HepG2 (cell line): ENCODE results near the gene APOL4. TPM values are rescaled to one million over a fixed set of nuclear protein-coding genes. Genes with fewer than 3 reads are reported as not detected.
"Not testable (repeated sequence)": the region's sequence is repeated elsewhere in the genome, so short reads cannot be mapped to it uniquely, and the experiment has no call there.

Experiments used
- ATAC-seq: fragments of 200-7000 bp; cut with Tn5 transposase; 3 replicates; pipeline ENCODE4 v1.9.1; 2020; ENCODE audit warnings: mild to moderate bottlenecking, moderate library complexity
- BruUV-seq: library from RNA; stranded (reverse); fragments of 400-500 nt; replicated peaks from 2 replicates; lab custom pipeline; 2021; lab: Mats Ljungman, UMichigan
- CTCF ChIA-PET: fragments of 300-600 bp; formaldehyde crosslinking; extraction: SDS; loops from one replicate; lab custom pipeline; 2021; ENCODE audit warnings: low total read pairs, inconsistent platforms, low intra/inter-chr PET ratio; lab: Yijun Ruan, JAX
- POLR2A ChIA-PET: fragments of 350-600 bp; sonication (Branson Sonifier 250); formaldehyde crosslinking; loops from one replicate; lab custom pipeline; 2020; ENCODE audit warnings: antibody characterized with exemption, inconsistent platforms; lab: Yijun Ruan, JAX
- DNase-seq: peaks from one replicate; pipeline ENCODE4 v3.0.0-alpha.2; 2015; ENCODE audit warnings: low spot score
- FAIRE-seq: peaks from 3 replicates; lab custom pipeline; 2011; peaks lifted over from hg19 to GRCh38; lab: Jason Lieb, UNC
- H2AFZ ChIP-seq: one replicate; pipeline ENCODE4 v1.6.1; 2011; ENCODE audit warnings: low read length, inconsistent platforms
- H3K27ac ChIP-seq: fragments of 300-600 bp; 3 replicates; pipeline ENCODE4 v1.8.0; 2011; ENCODE audit warnings: mixed run types, mild to moderate bottlenecking, mixed read lengths, low read length, inconsistent platforms; ENCODE audit not compliant: insufficient read depth; ENCODE audit errors: extremely low read length
- H3K27me3 ChIP-seq, 2 experiments: fragments of 200-600 bp in 1 of 2; 2 replicates in 1 of 2; 3 replicates in 1 of 2; pipeline versions ENCODE4 v1.6.0 to v1.8.0; 2011; ENCODE audit warnings: low read length in 2 of 2, mild to moderate bottlenecking in 2 of 2, moderate library complexity in 2 of 2, inconsistent platforms in 1 of 2; ENCODE audit not compliant: insufficient read depth in 2 of 2, control insufficient read depth in 1 of 2
- H3K36me3 ChIP-seq, 2 experiments: fragments of 200-600 bp in 1 of 2; replicated peaks in 1 of 2; 2 replicates in 1 of 2; 3 replicates in 1 of 2; pipeline versions ENCODE4 v1.5.1 to v1.8.0; 2011; ENCODE audit warnings: low read length in 2 of 2, inconsistent platforms in 1 of 2; ENCODE audit not compliant: insufficient read depth in 2 of 2, control insufficient read depth in 1 of 2
- H3K4me1 ChIP-seq: 2 replicates; pipeline ENCODE4 v1.5.1; 2012; ENCODE audit warnings: low read length, inconsistent platforms; ENCODE audit not compliant: insufficient read depth
- H3K4me2 ChIP-seq: 2 replicates; pipeline ENCODE4 v1.6.0; 2011; ENCODE audit warnings: low read depth, low read length, inconsistent platforms
- H3K4me3 ChIP-seq, 3 experiments: fragments of 200-600 bp in 1 of 3; sonication (generic), shearing (Covaris generic) in 1 of 3; replicated peaks in 1 of 3; 2 replicates each; pipeline ENCODE4 v1.5.1; 2011 to 2016; ENCODE audit warnings: low read length in 3 of 3, inconsistent platforms in 2 of 3, low read depth in 2 of 3, mild to moderate bottlenecking in 2 of 3, control low read depth in 1 of 3, mixed read lengths in 1 of 3; ENCODE audit not compliant: insufficient read depth in 1 of 3
- H3K79me2 ChIP-seq: one replicate; pipeline ENCODE4 v1.6.1; 2011; ENCODE audit warnings: low read length, inconsistent platforms; ENCODE audit not compliant: insufficient read depth
- H3K9ac ChIP-seq: 2 replicates; pipeline ENCODE4 v1.6.0; 2011; ENCODE audit warnings: mild to moderate bottlenecking, low read depth, low read length, inconsistent platforms; ENCODE audit not compliant: insufficient read depth
- H3K9me3 ChIP-seq: 2 replicates; pipeline ENCODE4 v1.5.1; 2012; ENCODE audit warnings: mild to moderate bottlenecking, low read length
- H4K20me1 ChIP-seq: 2 replicates; pipeline ENCODE4 v1.6.0; 2011; ENCODE audit warnings: inconsistent platforms, mild to moderate bottlenecking, low read length, moderate library complexity; ENCODE audit not compliant: insufficient read depth
- ARID4A ChIP-seq: sonication (generic); formaldehyde crosslinking; IDR thresholded peaks from 2 replicates; pipeline ENCODE4 v1.5.0; 2020; ENCODE audit warnings: mild to moderate bottlenecking, missing genetic modification reagents, borderline replicate concordance
- ELF1 ChIP-seq: sonication (generic); formaldehyde crosslinking; IDR thresholded peaks from 2 replicates; pipeline ENCODE4 v1.4.0; 2020; ENCODE audit warnings: missing genetic modification reagents
- ERF ChIP-seq: IDR thresholded peaks from 2 replicates; pipeline ENCODE4 v1.6.1; 2018; ENCODE audit warnings: missing biosample characterization, missing genetic modification reagents
- GATAD1 ChIP-seq: IDR thresholded peaks from 2 replicates; pipeline ENCODE4 v1.6.1; 2016; ENCODE audit warnings: missing genetic modification reagents, missing compliant biosample characterization
- JUND ChIP-seq: sonication (generic); formaldehyde crosslinking; IDR thresholded peaks from 2 replicates; pipeline ENCODE4 v1.8.0; 2022; ENCODE audit warnings: mild to moderate bottlenecking, missing genetic modification reagents
- KMT2B ChIP-seq: IDR thresholded peaks from 2 replicates; pipeline ENCODE4 v1.6.1; 2016; ENCODE audit warnings: missing genetic modification reagents, missing compliant biosample characterization
- MAX ChIP-seq: IDR thresholded peaks from 2 replicates; pipeline ENCODE4 v1.6.1; 2012; ENCODE audit warnings: inconsistent platforms
- MIXL1 ChIP-seq: IDR thresholded peaks from 2 replicates; pipeline ENCODE4 v1.6.1; 2016
- NCOA1 ChIP-seq: sonication (generic); formaldehyde crosslinking; IDR thresholded peaks from 2 replicates; pipeline ENCODE4 v1.9.0; 2021; ENCODE audit warnings: missing genetic modification reagents
- PATZ1 ChIP-seq: sonication (generic); formaldehyde crosslinking; IDR thresholded peaks from 2 replicates; pipeline ENCODE4 v1.4.0; 2020; ENCODE audit warnings: missing genetic modification reagents
- TBX2 ChIP-seq: sonication (generic); formaldehyde crosslinking; IDR thresholded peaks from 2 replicates; pipeline ENCODE4 v1.5.0; 2020; ENCODE audit warnings: missing genetic modification reagents, mild to moderate bottlenecking, borderline replicate concordance
- THAP11 ChIP-seq: IDR thresholded peaks from 2 replicates; pipeline ENCODE4 v1.6.1; 2016; ENCODE audit warnings: missing biosample characterization, missing genetic modification reagents
- YEATS2 ChIP-seq: sonication (generic); formaldehyde crosslinking; IDR thresholded peaks from 2 replicates; pipeline ENCODE4 v1.4.0; 2020; ENCODE audit warnings: missing genetic modification reagents, borderline replicate concordance
- ZBTB38 ChIP-seq: sonication (generic); formaldehyde crosslinking; IDR thresholded peaks from 2 replicates; pipeline ENCODE4 v1.5.1; 2020; ENCODE audit warnings: mild to moderate bottlenecking, missing genetic modification reagents
- ZGPAT ChIP-seq: IDR thresholded peaks from 2 replicates; pipeline ENCODE4 v1.6.1; 2016; ENCODE audit warnings: mild to moderate bottlenecking
- ZNF501 ChIP-seq: sonication (generic); formaldehyde crosslinking; IDR thresholded peaks from 2 replicates; pipeline ENCODE4 v1.5.1; 2020; ENCODE audit warnings: mild to moderate bottlenecking, moderate library complexity, missing genetic modification reagents
- WGBS: methylation state at CpG from one replicate; pipeline ENCODE4 v1.1.6; 2017; ENCODE audit warnings: low lambda C conversion rate; 5-methylcytosine and 5-hydroxymethylcytosine counted together
- in situ Hi-C: cut with HindIII; loops from 2 replicates; pipeline ENCODE4 v1.10.0; 2017; ENCODE audit warnings: low pct_unique_long_range_greater_than_20kb; ENCODE audit not compliant: extremely low pct_ligation_motif_present
- intact Hi-C: fragments of 100-400 bp; cut with micrococcal nuclease; formaldehyde crosslinking; loops from one replicate; pipeline ENCODE4 v1.10.0; 2022; ENCODE audit not compliant: unreplicated experiment
- polyA plus RNA-seq, 8 experiments: library from polyadenylated mRNA; depleted of rRNA in 3 of 8; stranded (reverse) in 7 of 8; unstranded in 1 of 8; fragments of >200 nt; fragmentation: Illumina TruSeq in 4 of 8; extraction: Trizol in 4 of 8; gene quantifications; 2 replicates each; pipeline versions ENCODE4 v1.2.1 to v1.2.3, GENCODE V29; 2011 to 2016; ENCODE audit warnings: low read depth in 4 of 8, missing spikeins in 1 of 8, mixed read lengths in 1 of 8; ENCODE audit not compliant: insufficient read depth in 1 of 8
- total RNA-seq, 5 experiments: library from RNA; depleted of rRNA; stranded (reverse); fragments of >200 nt; fragmentation: Illumina TruSeq; extraction: Trizol; gene quantifications; 2 replicates each; pipeline ENCODE4 v1.2.3, GENCODE V29; 2016; ENCODE audit warnings: low read depth in 1 of 5

APOL4 gene
- total and polyA plus RNA-seq, 2 of the 13 experiments (the other 11 are each of a cell fraction or from before 2014, with no cell fraction given): 0.77 to 2.8 TPM

- H3K9me3 ChIP-seq, in situ Hi-C loops, H3K27me3 ChIP-seq, H4K20me1 ChIP-seq, ATAC-seq, BruUV-seq, H3K36me3 ChIP-seq, intact Hi-C loops, H2AFZ ChIP-seq, CTCF ChIA-PET: not testable (repeated sequence)
- Histone ChIP-seq H3K4me1 (peaks cover 97% of the 10 kb centered on the region), H3K27ac (peak overlapping the region; percentile 90), H3K4me3 (peak overlapping the region in 1 of 3 experiments; percentile 32; a peak in 1 of 6 replicates), H3K79me2 (peaks cover 28% of the 10 kb centered on the region), H3K9ac (peak overlapping the region; percentile 71), H3K4me2 (peak overlapping the region; percentile 99)
- POLR2A ChIA-PET: interaction anchor here (1.0 to 7.0 kb wide), 4 partner anchors 13 to 46 kb away, joined by 3 to 102 read pairs (median 6); partner anchors contain the start of gene APOL2
- peak; percentile 86 for DNase-seq
- whole genome bisulfite sequencing: 23% methylated on average over 24 of the region's 24 CpGs
- FAIRE-seq: peak; percentile 40
- peak; percentile 68; the same call in 1 of the 2 replicates for TF ChIP-seq ZNF501
- 0 out of 2 replicates have a peak, but pooled peaks have one; percentile 22 for TF ChIP-seq GATAD1
- 0 out of 2 replicates have a peak, but pooled peaks have one; percentile 34 for TF ChIP-seq JUND (CRISPR knock-in tag)
- peak; percentile 35; the same call in 1 of the 2 replicates for TF ChIP-seq ELF1
- TF ChIP-seq ZGPAT: peak; percentile 64; the same call in 1 of the 2 replicates
- 0 out of 2 replicates have a peak, but pooled peaks have one; percentile 22 for TF ChIP-seq YEATS2 (CRISPR knock-in tag)
- TF ChIP-seq MIXL1 (CRISPR knock-in tag): 0 out of 2 replicates have a peak, but pooled peaks have one; percentile 53
- TF ChIP-seq ZBTB38 (CRISPR knock-in tag): peak; percentile 92
- TF ChIP-seq KMT2B: 0 out of 2 replicates have a peak, but pooled peaks have one; percentile 26
- peak; percentile 45; the same call in 1 of the 2 replicates for TF ChIP-seq ARID4A
- peak; percentile 63 for TF ChIP-seq PATZ1
- peak; percentile 48; the same call in 1 of the 2 replicates for TF ChIP-seq MAX
- peak; percentile 29; the same call in 1 of the 2 replicates for TF ChIP-seq THAP11 (CRISPR knock-in tag)
- TF ChIP-seq TBX2 (CRISPR knock-in tag): peak; percentile 77
- TF ChIP-seq NCOA1 (CRISPR knock-in tag): 0 out of 2 replicates have a peak, but pooled peaks have one; percentile 32
- TF ChIP-seq ERF (CRISPR knock-in tag): 0 out of 2 replicates have a peak, but pooled peaks have one; percentile 28
Measured at GRCh38 chr22:36250292-36250960, 48.8 kb upstream of the APOL4 start.
